Activated CD4-positive, alpha-beta memory T cell treated with anti-CD3 and anti-CD28 coated beads, Interleukin-2, amount 10 ng/mL, durations not matched to agents 7 days and 5 days (primary cell): ENCODE measurements around the gene SORBS2. TPM values are rescaled to one million over a fixed set of nuclear protein-coding genes. Genes with fewer than 3 reads are reported as not detected.

Experiments used
- CTCF ChIA-PET: fragments of 350-600 bp; sonication (Branson Sonifier 250); formaldehyde crosslinking; loops from one replicate; lab custom pipeline; 2021; ENCODE audit warnings: antibody characterized with exemption, inconsistent platforms; lab: Charles Lee
- POLR2A ChIA-PET: fragments of 350-600 bp; sonication (Branson Sonifier 250); formaldehyde crosslinking; loops from one replicate; lab custom pipeline; 2021; ENCODE audit warnings: antibody characterized with exemption; lab: Charles Lee
- DNase-seq: peaks from one replicate; pipeline ENCODE4 v3.0.0-alpha.2; 2020
- H3K27ac Mint-ChIP-seq: one replicate; pipeline ENCODE4 v1.8.0; 2021; ENCODE audit warnings: mild to moderate bottlenecking, mixed read lengths
- H3K27me3 Mint-ChIP-seq: one replicate; pipeline ENCODE4 v1.8.0; 2021; ENCODE audit warnings: mixed read lengths
- H3K36me3 Mint-ChIP-seq: one replicate; pipeline ENCODE4 v1.8.0; 2021; ENCODE audit warnings: low read depth, mixed read lengths
- H3K4me1 Mint-ChIP-seq: one replicate; pipeline ENCODE4 v1.8.0; 2021; ENCODE audit warnings: mixed read lengths
- H3K4me3 Mint-ChIP-seq: one replicate; pipeline ENCODE4 v1.8.0; 2021; ENCODE audit warnings: mild to moderate bottlenecking, mixed read lengths
- H3K9me3 Mint-ChIP-seq: one replicate; pipeline ENCODE4 v1.8.0; 2021; ENCODE audit warnings: mixed read lengths
- total RNA-seq, 2 experiments: library from RNA; stranded (reverse); gene quantifications; one replicate each; pipeline ENCODE4 v1.2.3, GENCODE V29; 2021

Gene SORBS2
- total RNA-seq, 2 experiments from 2014 or later, result not detected

GRCh38 chr4:185669288-185669687 is 142.7 kb downstream of the SORBS2 start:
- no peak for DNase-seq
- Mint-ChIP-seq H3K36me3 (no peaks in the 10 kb centered on the region), H3K4me3 (no peak overlapping the region), H3K4me1 (no peaks in the 10 kb centered on the region), H3K9me3 (no peaks in the 10 kb centered on the region), H3K27me3 (peaks cover 6% of the 10 kb centered on the region), H3K27ac (no peak overlapping the region)
- POLR2A ChIA-PET, result no interaction called here
- CTCF ChIA-PET, result no interaction called here

- no peak overlapping the region for H3K27ac Mint-ChIP-seq
- POLR2A ChIA-PET, result no interaction called here
- no peaks in the 10 kb centered on the region for H3K4me1 Mint-ChIP-seq
- no peak overlapping the region for H3K4me3 Mint-ChIP-seq
- H3K27me3 Mint-ChIP-seq, result peaks cover 6% of the 10 kb centered on the region
- CTCF ChIA-PET, result no interaction called here
- no peaks in the 10 kb centered on the region for H3K36me3 Mint-ChIP-seq
- DNase-seq, result no peak
- H3K9me3 Mint-ChIP-seq, result no peaks in the 10 kb centered on the region
Measured at GRCh38 chr4:185666156-185666555, 145.8 kb downstream of the SORBS2 start.

- ChIA-PET CTCF (no interaction called here), POLR2A (no interaction called here)
- peaks cover 6% of the 10 kb centered on the region for H3K27me3 Mint-ChIP-seq
- H3K4me3 Mint-ChIP-seq, result no peak overlapping the region
- H3K27ac Mint-ChIP-seq, result no peak overlapping the region
- no peaks in the 10 kb centered on the region for H3K4me1 Mint-ChIP-seq
- no peak for DNase-seq
- H3K36me3 Mint-ChIP-seq, result no peaks in the 10 kb centered on the region
- H3K9me3 Mint-ChIP-seq, result no peaks in the 10 kb centered on the region
Measured at GRCh38 chr4:185665655-185666054, 146.3 kb downstream of the SORBS2 start.

GRCh38 chr4:185664481-185664880 is 147.5 kb downstream of the SORBS2 start:
- ChIA-PET CTCF (no interaction called here), POLR2A (no interaction called here)
- H3K4me3 Mint-ChIP-seq, result no peak overlapping the region
- no peaks in the 10 kb centered on the region for H3K36me3 Mint-ChIP-seq
- H3K4me1 Mint-ChIP-seq, result no peaks in the 10 kb centered on the region
- peaks cover 6% of the 10 kb centered on the region for H3K27me3 Mint-ChIP-seq
- no peaks in the 10 kb centered on the region for H3K9me3 Mint-ChIP-seq
- no peak overlapping the region for H3K27ac Mint-ChIP-seq
- no peak for DNase-seq

GRCh38 chr4:185662030-185662778 is 149.8 kb downstream of the SORBS2 start:
- no peaks in the 10 kb centered on the region for H3K36me3 Mint-ChIP-seq
- H3K27ac Mint-ChIP-seq, result no peak overlapping the region
- no peaks in the 10 kb centered on the region for H3K4me1 Mint-ChIP-seq
- no peaks in the 10 kb centered on the region for H3K9me3 Mint-ChIP-seq
- ChIA-PET CTCF (interaction anchor here (0.9 kb wide), 1 partner anchor 22 kb away, joined by 3 read pairs; no protein-coding TSS in a partner anchor), POLR2A (no interaction called here)
- peaks cover 3% of the 10 kb centered on the region for H3K27me3 Mint-ChIP-seq
- no peak for DNase-seq
- no peak overlapping the region for H3K4me3 Mint-ChIP-seq

GRCh38 chr4:185660340-185660739 is 151.7 kb downstream of the SORBS2 start:
- POLR2A ChIA-PET, result no interaction called here
- DNase-seq, result no peak
- Mint-ChIP-seq H3K27ac (no peak overlapping the region), H3K4me1 (no peaks in the 10 kb centered on the region), H3K36me3 (no peaks in the 10 kb centered on the region), H3K4me3 (no peak overlapping the region), H3K27me3 (peaks cover 5% of the 10 kb centered on the region), H3K9me3 (no peaks in the 10 kb centered on the region)
- CTCF ChIA-PET, result no interaction called here

- Mint-ChIP-seq H3K27ac (no peak overlapping the region), H3K4me1 (no peaks in the 10 kb centered on the region), H3K36me3 (no peaks in the 10 kb centered on the region), H3K9me3 (no peaks in the 10 kb centered on the region), H3K4me3 (no peak overlapping the region), H3K27me3 (peaks cover 7% of the 10 kb centered on the region)
- no peak for DNase-seq
- ChIA-PET CTCF (no interaction called here), POLR2A (no interaction called here)
Measured at GRCh38 chr4:185657699-185658098, 154.3 kb downstream of the SORBS2 start.

- no peaks in the 10 kb centered on the region for H3K36me3 Mint-ChIP-seq
- H3K27ac Mint-ChIP-seq, result no peak overlapping the region
- no peak overlapping the region for H3K4me3 Mint-ChIP-seq
- no peaks in the 10 kb centered on the region for H3K4me1 Mint-ChIP-seq
- H3K27me3 Mint-ChIP-seq, result peaks cover 7% of the 10 kb centered on the region
- H3K9me3 Mint-ChIP-seq, result no peaks in the 10 kb centered on the region
- ChIA-PET CTCF (no interaction called here), POLR2A (no interaction called here)
- no peak for DNase-seq
Measured at GRCh38 chr4:185657183-185657582, 154.8 kb downstream of the SORBS2 start.

GRCh38 chr4:185656467-185656931 is 155.5 kb downstream of the SORBS2 start:
- Mint-ChIP-seq H3K27ac (no peak overlapping the region), H3K9me3 (no peaks in the 10 kb centered on the region), H3K36me3 (no peaks in the 10 kb centered on the region), H3K27me3 (peaks cover 7% of the 10 kb centered on the region), H3K4me3 (no peak overlapping the region), H3K4me1 (no peaks in the 10 kb centered on the region)
- POLR2A ChIA-PET, result no interaction called here
- CTCF ChIA-PET, result no interaction called here
- no peak for DNase-seq

GRCh38 chr4:185654965-185655554 is 156.9 kb downstream of the SORBS2 start:
- H3K36me3 Mint-ChIP-seq, result no peaks in the 10 kb centered on the region
- no peaks in the 10 kb centered on the region for H3K9me3 Mint-ChIP-seq
- H3K4me3 Mint-ChIP-seq, result no peak overlapping the region
- no peaks in the 10 kb centered on the region for H3K4me1 Mint-ChIP-seq
- H3K27ac Mint-ChIP-seq, result no peak overlapping the region
- ChIA-PET CTCF (no interaction called here), POLR2A (no interaction called here)
- H3K27me3 Mint-ChIP-seq, result peaks cover 7% of the 10 kb centered on the region
- no peak for DNase-seq

GRCh38 chr4:185654311-185654710 is 157.7 kb downstream of the SORBS2 start:
- Mint-ChIP-seq H3K27me3 (peaks cover 7% of the 10 kb centered on the region), H3K27ac (no peak overlapping the region), H3K9me3 (no peaks in the 10 kb centered on the region), H3K4me1 (no peaks in the 10 kb centered on the region), H3K4me3 (no peak overlapping the region), H3K36me3 (no peaks in the 10 kb centered on the region)
- DNase-seq, result no peak
- ChIA-PET CTCF (no interaction called here), POLR2A (no interaction called here)

- ChIA-PET CTCF (no interaction called here), POLR2A (no interaction called here)
- no peak for DNase-seq
- Mint-ChIP-seq H3K27me3 (peaks cover 3% of the 10 kb centered on the region), H3K4me3 (no peak overlapping the region), H3K4me1 (no peaks in the 10 kb centered on the region), H3K9me3 (no peaks in the 10 kb centered on the region), H3K27ac (no peak overlapping the region), H3K36me3 (no peaks in the 10 kb centered on the region)
Measured at GRCh38 chr4:185651851-185652250, 160.1 kb downstream of the SORBS2 start.

- Mint-ChIP-seq H3K27ac (no peak overlapping the region), H3K27me3 (peaks cover 1% of the 10 kb centered on the region), H3K9me3 (no peaks in the 10 kb centered on the region), H3K36me3 (no peaks in the 10 kb centered on the region), H3K4me3 (no peak overlapping the region), H3K4me1 (no peaks in the 10 kb centered on the region)
- no peak for DNase-seq
- POLR2A ChIA-PET, result no interaction called here
- CTCF ChIA-PET, result no interaction called here
Measured at GRCh38 chr4:185651137-185651677, 160.8 kb downstream of the SORBS2 start.
